ENCODE data around the gene SPATA17. TPM values are rescaled to one million over a fixed set of nuclear protein-coding genes. Genes with fewer than 3 reads are reported as not detected.
A peak's percentile ranks its signal among the peaks of the same experiment; 100 is the strongest.

The SPATA17 gene
- total and polyA plus RNA-seq, 2 experiments from 2014 or later: 1.00 to 2.9 TPM

- DNase-seq (ENCODE audit: low spot score): no peak
- Histone ChIP-seq H3K36me3 (replicated peaks; ENCODE audit: insufficient read depth, low read depth) (no peaks in the 10 kb centered on the region), H4K20me1 (ENCODE audit: insufficient read depth, poor library complexity, severe bottlenecking) (no peaks in the 10 kb centered on the region), H3K27ac (no peak overlapping the region), H3K4me1 (ENCODE audit: insufficient read depth) (no peaks in the 10 kb centered on the region), H3K9me3 (ENCODE audit: low read depth) (no peaks in the 10 kb centered on the region), H3K4me2 (no peak overlapping the region), H2AFZ (no peak overlapping the region), H3K79me2 (peaks cover 15% of the 10 kb centered on the region), H3K4me3 (no peak overlapping the region), H3K27me3 (no peaks in the 10 kb centered on the region), H3K9me2 (replicated peaks; ENCODE audit: insufficient read depth) (no peaks in the 10 kb centered on the region)
- 83% methylated on average over 3 of the region's 3 CpGs for WGBS (ENCODE audit: low lambda C conversion rate, missing lambda C conversion rate)
- TF ChIP-seq EZH2phosphoT487 (IDR thresholded peaks at IDR 0.05; ENCODE audit: low read depth, severe bottlenecking, unreplicated experiment): no peak
- no peak for TF ChIP-seq EZH2 (IDR thresholded peaks at IDR 0.05; ENCODE audit: borderline replicate concordance)
Measured at GRCh38 chr1:217614200-217614712, 16.9 kb upstream of the SPATA17 start.

GRCh38 chr1:217617126-217617525, 14.0 kb upstream of the SPATA17 start:
- Histone ChIP-seq H4K20me1 (ENCODE audit: insufficient read depth, poor library complexity, severe bottlenecking) (no peaks in the 10 kb centered on the region), H3K9me3 (ENCODE audit: low read depth) (no peaks in the 10 kb centered on the region), H3K27me3 (no peaks in the 10 kb centered on the region), H3K4me3 (no peak overlapping the region), H2AFZ (no peak overlapping the region), H3K36me3 (replicated peaks; ENCODE audit: insufficient read depth, low read depth) (no peaks in the 10 kb centered on the region), H3K27ac (no peak overlapping the region), H3K9me2 (replicated peaks; ENCODE audit: insufficient read depth) (no peaks in the 10 kb centered on the region), H3K4me2 (peak overlapping the region; percentile 1), H3K79me2 (peaks cover 27% of the 10 kb centered on the region), H3K4me1 (ENCODE audit: insufficient read depth) (no peaks in the 10 kb centered on the region)
- 60% methylated on average over 1 of the region's 1 CpG for WGBS (ENCODE audit: low lambda C conversion rate, missing lambda C conversion rate)
- DNase-seq (ENCODE audit: low spot score): peak; percentile 3
- TF ChIP-seq EZH2phosphoT487 (IDR thresholded peaks at IDR 0.05; ENCODE audit: low read depth, severe bottlenecking, unreplicated experiment) (no peak), EZH2 (IDR thresholded peaks at IDR 0.05; ENCODE audit: borderline replicate concordance) (no peak), CTCF (IDR thresholded peaks at IDR 0.05; ENCODE audit: poor library complexity) (no peak)

GRCh38 chr1:217620814-217621213, 10.3 kb upstream of the SPATA17 start:
- peaks cover 49% of the 10 kb centered on the region for H3K79me2 ChIP-seq
- no peaks in the 10 kb centered on the region for H3K9me3 ChIP-seq (ENCODE audit: low read depth)
- no peaks in the 10 kb centered on the region for H3K36me3 ChIP-seq (replicated peaks; ENCODE audit: insufficient read depth, low read depth)

GRCh38 chr1:217622042-217622441, 9.1 kb upstream of the SPATA17 start:
- WGBS (ENCODE audit: low lambda C conversion rate, missing lambda C conversion rate): 95% methylated on average over 3 of the region's 3 CpGs
- Histone ChIP-seq H3K27me3 (no peaks in the 10 kb centered on the region), H3K27ac (no peak overlapping the region), H4K20me1 (ENCODE audit: insufficient read depth, poor library complexity, severe bottlenecking) (no peaks in the 10 kb centered on the region), H3K9me3 (ENCODE audit: low read depth) (no peaks in the 10 kb centered on the region), H2AFZ (no peak overlapping the region), H3K4me3 (no peak overlapping the region), H3K4me2 (no peak overlapping the region), H3K4me1 (ENCODE audit: insufficient read depth) (no peaks in the 10 kb centered on the region), H3K36me3 (replicated peaks; ENCODE audit: insufficient read depth, low read depth) (no peaks in the 10 kb centered on the region), H3K79me2 (peaks cover 60% of the 10 kb centered on the region), H3K9me2 (replicated peaks; ENCODE audit: insufficient read depth) (no peaks in the 10 kb centered on the region)
- no peak for TF ChIP-seq CTCF (IDR thresholded peaks at IDR 0.05; ENCODE audit: poor library complexity)
- no peak for TF ChIP-seq EZH2phosphoT487 (IDR thresholded peaks at IDR 0.05; ENCODE audit: low read depth, severe bottlenecking, unreplicated experiment)
- TF ChIP-seq EZH2 (IDR thresholded peaks at IDR 0.05; ENCODE audit: borderline replicate concordance): no peak
- no peak for DNase-seq (ENCODE audit: low spot score)

More at GRCh38 chr1:217620814-217621213, 10.3 kb upstream of the SPATA17 start:
- no peak overlapping the region for H3K4me3 ChIP-seq
- DNase-seq (ENCODE audit: low spot score): no peak
- no peaks in the 10 kb centered on the region for H3K4me1 ChIP-seq (ENCODE audit: insufficient read depth)
- no peak overlapping the region for H2AFZ ChIP-seq
- H4K20me1 ChIP-seq (ENCODE audit: insufficient read depth, poor library complexity, severe bottlenecking): no peaks in the 10 kb centered on the region
- no peak for TF ChIP-seq EZH2phosphoT487 (IDR thresholded peaks at IDR 0.05; ENCODE audit: low read depth, severe bottlenecking, unreplicated experiment)
- H3K27ac ChIP-seq: no peak overlapping the region
- no peak overlapping the region for H3K4me2 ChIP-seq
- no peaks in the 10 kb centered on the region for H3K9me2 ChIP-seq (replicated peaks; ENCODE audit: insufficient read depth)
- H3K27me3 ChIP-seq: no peaks in the 10 kb centered on the region
- WGBS (ENCODE audit: low lambda C conversion rate, missing lambda C conversion rate): 95% methylated on average over 4 of the region's 4 CpGs

All from hepatocyte (in vitro differentiated cells).